Ishikawa (cell line): ENCODE data around the gene LRBA.

Source experiments
- CEBPB ChIP-seq: IDR thresholded peaks from 2 replicates; pipeline ENCODE4 v1.6.1; 2012
- CREB1 ChIP-seq: IDR thresholded peaks from 2 replicates; pipeline ENCODE4 v1.6.1; 2012; ENCODE audit warnings: low read depth
- EGR1 ChIP-seq: IDR thresholded peaks from 2 replicates; pipeline ENCODE4 v1.6.1; 2012
- EP300 ChIP-seq: IDR thresholded peaks from 2 replicates; pipeline ENCODE4 v1.6.1; 2012; ENCODE audit warnings: borderline replicate concordance
- FOXM1 ChIP-seq: IDR thresholded peaks from 2 replicates; pipeline ENCODE4 v1.6.1; 2012; ENCODE audit warnings: low read depth, borderline replicate concordance
- NFIC ChIP-seq: IDR thresholded peaks from 2 replicates; pipeline ENCODE4 v1.6.1; 2012
- RAD21 ChIP-seq: IDR thresholded peaks from 2 replicates; pipeline ENCODE4 v1.6.1; 2012; ENCODE audit warnings: low read depth
- TAF1 ChIP-seq: IDR thresholded peaks from 2 replicates; pipeline ENCODE4 v1.6.1; 2012; ENCODE audit warnings: low read depth, mild to moderate bottlenecking
- TCF12 ChIP-seq: IDR thresholded peaks from 2 replicates; pipeline ENCODE4 v1.6.1; 2012; ENCODE audit warnings: low read depth
- TEAD4 ChIP-seq: IDR thresholded peaks from 2 replicates; pipeline ENCODE4 v1.6.1; 2012
- YY1 ChIP-seq: IDR thresholded peaks from 2 replicates; pipeline ENCODE4 v1.6.1; 2012; ENCODE audit warnings: low read depth
- ZBTB7A ChIP-seq: IDR thresholded peaks from 2 replicates; pipeline ENCODE4 v1.6.1; 2012; ENCODE audit warnings: low read depth
- TF ChIP-seq, protein P1 (sequence below): IDR thresholded peaks from 2 replicates; pipeline ENCODE4 v1.6.1; 2012; ENCODE audit warnings: low read depth, mild to moderate bottlenecking
- TF ChIP-seq, protein P2 (sequence below): IDR thresholded peaks from 2 replicates; pipeline ENCODE4 v1.6.1; 2012
- TF ChIP-seq, protein P3 (sequence below): IDR thresholded peaks from 2 replicates; pipeline ENCODE4 v1.6.1; 2012

The LRBA gene

DNA sequence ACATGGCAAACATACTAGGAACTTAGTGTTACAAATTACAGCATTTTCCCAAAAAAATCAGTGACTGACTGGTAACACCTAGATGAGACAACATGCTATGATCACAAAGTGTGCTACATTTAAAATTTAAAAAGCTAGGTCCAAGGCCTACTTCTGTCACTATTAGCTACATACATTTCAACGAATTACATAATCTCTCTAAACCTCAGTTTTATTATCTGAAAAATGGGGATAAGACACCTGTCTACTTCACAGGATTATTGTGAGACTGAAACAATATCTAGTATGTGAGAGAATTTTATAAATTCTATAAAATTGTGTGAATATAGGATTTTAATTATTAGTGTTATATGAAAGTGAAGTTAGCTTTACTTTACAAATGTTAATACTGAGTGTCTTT is 708.4 kb downstream of the LRBA start:
- TF ChIP-seq, protein P1, sequence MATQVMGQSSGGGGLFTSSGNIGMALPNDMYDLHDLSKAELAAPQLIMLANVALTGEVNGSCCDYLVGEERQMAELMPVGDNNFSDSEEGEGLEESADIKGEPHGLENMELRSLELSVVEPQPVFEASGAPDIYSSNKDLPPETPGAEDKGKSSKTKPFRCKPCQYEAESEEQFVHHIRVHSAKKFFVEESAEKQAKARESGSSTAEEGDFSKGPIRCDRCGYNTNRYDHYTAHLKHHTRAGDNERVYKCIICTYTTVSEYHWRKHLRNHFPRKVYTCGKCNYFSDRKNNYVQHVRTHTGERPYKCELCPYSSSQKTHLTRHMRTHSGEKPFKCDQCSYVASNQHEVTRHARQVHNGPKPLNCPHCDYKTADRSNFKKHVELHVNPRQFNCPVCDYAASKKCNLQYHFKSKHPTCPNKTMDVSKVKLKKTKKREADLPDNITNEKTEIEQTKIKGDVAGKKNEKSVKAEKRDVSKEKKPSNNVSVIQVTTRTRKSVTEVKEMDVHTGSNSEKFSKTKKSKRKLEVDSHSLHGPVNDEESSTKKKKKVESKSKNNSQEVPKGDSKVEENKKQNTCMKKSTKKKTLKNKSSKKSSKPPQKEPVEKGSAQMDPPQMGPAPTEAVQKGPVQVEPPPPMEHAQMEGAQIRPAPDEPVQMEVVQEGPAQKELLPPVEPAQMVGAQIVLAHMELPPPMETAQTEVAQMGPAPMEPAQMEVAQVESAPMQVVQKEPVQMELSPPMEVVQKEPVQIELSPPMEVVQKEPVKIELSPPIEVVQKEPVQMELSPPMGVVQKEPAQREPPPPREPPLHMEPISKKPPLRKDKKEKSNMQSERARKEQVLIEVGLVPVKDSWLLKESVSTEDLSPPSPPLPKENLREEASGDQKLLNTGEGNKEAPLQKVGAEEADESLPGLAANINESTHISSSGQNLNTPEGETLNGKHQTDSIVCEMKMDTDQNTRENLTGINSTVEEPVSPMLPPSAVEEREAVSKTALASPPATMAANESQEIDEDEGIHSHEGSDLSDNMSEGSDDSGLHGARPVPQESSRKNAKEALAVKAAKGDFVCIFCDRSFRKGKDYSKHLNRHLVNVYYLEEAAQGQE: no peak
- no peak for TF ChIP-seq ZBTB7A
- no peak for TF ChIP-seq TEAD4
- TF ChIP-seq CEBPB: no peak
- TF ChIP-seq, protein P2, sequence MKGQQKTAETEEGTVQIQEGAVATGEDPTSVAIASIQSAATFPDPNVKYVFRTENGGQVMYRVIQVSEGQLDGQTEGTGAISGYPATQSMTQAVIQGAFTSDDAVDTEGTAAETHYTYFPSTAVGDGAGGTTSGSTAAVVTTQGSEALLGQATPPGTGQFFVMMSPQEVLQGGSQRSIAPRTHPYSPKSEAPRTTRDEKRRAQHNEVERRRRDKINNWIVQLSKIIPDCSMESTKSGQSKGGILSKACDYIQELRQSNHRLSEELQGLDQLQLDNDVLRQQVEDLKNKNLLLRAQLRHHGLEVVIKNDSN: no peak
- no peak for TF ChIP-seq EGR1
- no peak for TF ChIP-seq TAF1
- TF ChIP-seq FOXM1: no peak
- no peak for TF ChIP-seq EP300
- TF ChIP-seq RAD21: no peak

DNA sequence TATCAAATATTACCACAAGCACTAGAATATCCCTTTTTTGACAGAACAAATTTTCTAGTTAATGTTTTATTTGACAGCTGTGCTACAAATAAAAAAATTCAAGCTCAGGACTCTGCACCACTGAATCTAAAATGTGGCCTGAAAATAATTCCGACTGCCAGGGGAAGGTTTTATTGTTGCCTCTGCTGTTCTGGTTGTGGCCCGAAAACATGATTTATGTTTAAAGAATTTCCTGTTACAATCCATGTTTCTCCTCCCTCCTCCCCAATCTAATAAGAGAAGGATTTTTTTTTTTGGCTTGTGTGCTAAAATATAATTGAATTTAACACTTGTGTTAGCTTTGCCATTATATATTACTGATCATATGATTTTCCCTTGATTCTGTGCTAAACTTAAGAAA is 709.1 kb downstream of the LRBA start:
- TF ChIP-seq YY1: no peak
- TF ChIP-seq, protein P1: no peak
- TF ChIP-seq, protein P3, sequence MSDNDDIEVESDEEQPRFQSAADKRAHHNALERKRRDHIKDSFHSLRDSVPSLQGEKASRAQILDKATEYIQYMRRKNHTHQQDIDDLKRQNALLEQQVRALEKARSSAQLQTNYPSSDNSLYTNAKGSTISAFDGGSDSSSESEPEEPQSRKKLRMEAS: no peak
- no peak for TF ChIP-seq CEBPB
- TF ChIP-seq RAD21: no peak
- TF ChIP-seq EGR1: no peak
- TF ChIP-seq ZBTB7A: no peak
- TF ChIP-seq FOXM1: no peak
- TF ChIP-seq TEAD4: no peak
- TF ChIP-seq, protein P2: no peak
- no peak for TF ChIP-seq TAF1
- TF ChIP-seq TCF12: no peak
- TF ChIP-seq EP300: no peak
- TF ChIP-seq CREB1: no peak
- no peak for TF ChIP-seq NFIC

DNA sequence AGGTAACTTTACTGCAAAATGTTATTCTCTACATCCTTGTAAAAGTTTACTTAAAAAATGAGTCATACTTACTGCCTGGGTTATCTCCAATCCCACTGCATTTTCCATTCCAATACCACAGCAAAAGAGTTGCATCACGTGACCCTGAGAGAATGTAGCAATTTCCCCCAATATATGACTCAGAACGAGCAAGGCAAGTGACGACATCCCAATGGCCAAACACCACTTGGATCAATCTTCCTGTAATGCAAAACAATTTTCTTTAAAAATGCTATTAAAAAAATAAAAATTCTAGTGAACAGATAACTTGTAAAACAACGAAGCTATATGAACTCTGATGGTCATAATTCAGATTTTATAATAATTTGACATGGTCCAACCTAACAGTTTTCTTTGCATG is 712.5 kb downstream of the LRBA start:
- no peak for TF ChIP-seq YY1
- TF ChIP-seq RAD21: no peak
- TF ChIP-seq CEBPB: no peak
- TF ChIP-seq, protein P2: peak; percentile 18; the same call in 1 of the 2 replicates

DNA sequence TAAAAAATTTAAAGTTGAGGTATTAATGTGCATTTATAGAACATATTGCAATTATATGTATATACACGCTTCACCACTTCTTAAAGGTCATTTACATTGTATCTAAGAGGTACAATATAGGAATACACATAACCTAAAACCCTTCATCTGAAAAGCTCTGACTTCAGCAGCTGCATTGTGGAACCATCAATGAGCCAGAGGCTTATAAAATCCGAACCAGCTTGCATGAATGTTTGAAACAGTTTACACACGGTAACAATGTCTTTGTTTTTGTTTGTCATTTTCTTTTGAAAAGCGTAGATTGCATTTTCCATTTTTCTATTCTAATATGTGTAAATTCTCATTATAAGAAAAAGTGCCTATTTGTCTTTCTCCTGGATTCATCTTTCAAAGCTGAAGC is 715.3 kb downstream of the LRBA start:
- TF ChIP-seq EP300: no peak
- TF ChIP-seq CREB1: no peak
- no peak for TF ChIP-seq CEBPB
- TF ChIP-seq, protein P1: no peak
- no peak for TF ChIP-seq TCF12
- no peak for TF ChIP-seq TAF1

DNA sequence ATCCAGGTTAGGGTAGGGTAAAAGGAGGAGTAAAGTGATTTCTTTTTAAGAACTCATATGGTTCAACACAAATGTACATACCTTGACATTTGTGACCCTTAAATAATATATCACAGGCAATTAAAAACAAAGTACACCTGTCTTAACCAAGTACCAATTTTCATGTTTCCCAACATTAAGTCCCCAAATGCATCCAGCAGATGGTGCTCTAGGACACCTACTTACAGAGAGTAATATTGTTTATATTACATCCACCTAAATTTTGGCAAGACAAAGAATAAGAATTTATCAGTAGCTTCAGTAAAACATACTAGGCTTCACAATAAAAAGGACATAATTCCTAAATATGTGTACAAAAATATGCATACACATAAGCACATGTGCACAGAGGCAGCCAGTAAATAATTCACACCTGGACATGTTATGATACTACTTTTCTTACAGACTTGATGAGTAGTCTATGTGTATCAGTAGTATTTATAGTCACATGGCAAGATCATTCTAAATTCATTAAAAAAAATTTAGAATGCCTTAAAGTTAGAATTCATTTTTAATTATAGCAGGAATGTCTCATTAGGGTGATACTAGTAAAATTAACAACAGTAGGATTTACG is 717.1 kb downstream of the LRBA start:
- TF ChIP-seq RAD21 (peak; percentile 77), ZBTB7A (no peak)
